ENCODE results near the gene MSH6. TPM values are rescaled to one million over a fixed set of nuclear protein-coding genes. Genes with fewer than 3 reads are reported as not detected.
A peak's percentile ranks its signal among the peaks of the same experiment; 100 is the strongest.

The MSH6 gene
- polyA plus RNA-seq, 1 donor (not counting 4 experiments of a cell fraction or from before 2014, with no cell fraction given) = 35.4 TPM

DNA sequence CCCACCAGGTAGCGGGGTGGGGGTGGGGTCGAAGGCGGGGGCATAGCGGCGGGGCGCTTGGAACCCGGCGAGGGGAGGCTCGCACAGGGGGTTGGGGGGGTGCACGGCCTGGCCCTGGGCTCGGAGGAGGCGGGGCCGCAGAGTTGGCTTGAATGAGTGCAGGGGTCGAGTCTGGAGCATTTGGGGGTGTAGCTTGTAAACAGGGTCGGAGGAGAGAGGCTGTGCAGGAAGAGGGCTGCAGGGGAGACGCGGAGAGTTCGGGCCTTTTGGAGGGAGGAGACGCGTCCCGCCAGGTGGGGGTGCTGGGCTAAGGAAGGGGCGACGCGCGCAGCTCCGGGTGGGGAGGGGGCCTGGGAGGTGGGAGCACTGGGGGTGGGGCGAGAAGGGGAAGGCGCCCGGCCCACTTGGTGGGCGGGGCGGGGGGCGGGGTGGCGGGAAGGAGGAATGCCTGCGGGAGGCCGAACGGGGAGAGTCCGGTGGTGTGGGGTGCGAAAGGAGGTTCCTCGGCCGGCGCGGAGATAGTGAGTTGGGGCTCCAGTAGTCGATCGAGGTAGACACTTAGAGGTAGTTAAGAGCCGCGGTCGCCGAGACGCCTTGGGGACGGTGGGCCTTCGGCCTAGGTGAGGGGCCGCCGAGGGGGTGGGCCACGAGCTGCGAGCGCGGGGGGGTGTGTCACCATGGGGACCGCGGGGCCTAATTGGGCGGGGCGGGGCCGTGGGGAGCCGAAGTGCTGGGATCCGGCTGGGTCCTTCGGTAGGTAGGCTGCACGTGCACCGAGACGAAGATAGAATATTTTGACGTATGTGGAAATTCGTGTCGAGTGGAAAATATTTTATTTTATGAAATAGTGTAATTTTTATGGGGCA is 774 bp downstream of the MSH6 start:
- Histone ChIP-seq H4K20me1 (ENCODE audit: control insufficient read depth, extremely low read depth, insufficient read depth, low read length) (no peaks in the 10 kb centered on the region), H3K36me3 (ENCODE audit: control insufficient read depth in 2 of 2, extremely low read depth in 1 of 2, insufficient read depth in 2 of 2, low read length in 2 of 2) (peaks cover 0 to 3% of the 10 kb centered on the region in 2 experiments), H3K9ac (ENCODE audit: control insufficient read depth, extremely low read depth, insufficient read depth, low read length) (peak overlapping the region; percentile 84), H3K27ac (ENCODE audit: control insufficient read depth, insufficient read depth, low read length) (peak overlapping the region; percentile 76), H3K4me2 (ENCODE audit: control insufficient read depth, extremely low read depth, insufficient read depth, low read depth, low read length) (peak overlapping the region; percentile 92), H3K9me1 (ENCODE audit: control insufficient read depth, extremely low read depth, insufficient read depth, low read length) (no peaks in the 10 kb centered on the region), H3K4me3 (ENCODE audit: control insufficient read depth in 2 of 3, extremely low read depth in 1 of 3, insufficient read depth in 2 of 3, low read depth in 1 of 3, low read length in 3 of 3) (peak overlapping the region; percentile 64 to 82 (median 82)), H3K79me2 (ENCODE audit: control insufficient read depth, insufficient read depth, low read length) (peaks cover 41% of the 10 kb centered on the region), H3K27me3 (ENCODE audit: control insufficient read depth, extremely low read depth, insufficient read depth, low read length) (no peaks in the 10 kb centered on the region), H2AFZ (ENCODE audit: control insufficient read depth, low read length) (peak overlapping the region; percentile 66), H3K4me1 (ENCODE audit: control insufficient read depth, extremely low read depth, insufficient read depth, low read length) (peaks cover 3% of the 10 kb centered on the region), H3K9me3 (ENCODE audit: control insufficient read depth, low read depth, low read length) (no peaks in the 10 kb centered on the region)
- FAIRE-seq (no peak), DNase-seq (ENCODE audit: low read depth, low spot score) (no peak)
- dilution Hi-C loops (cut with MboI; ENCODE audit: extremely low pct_ligation_motif_present, low sequenced_read_pairs) = no loop called here
- TF ChIP-seq, protein P1, sequence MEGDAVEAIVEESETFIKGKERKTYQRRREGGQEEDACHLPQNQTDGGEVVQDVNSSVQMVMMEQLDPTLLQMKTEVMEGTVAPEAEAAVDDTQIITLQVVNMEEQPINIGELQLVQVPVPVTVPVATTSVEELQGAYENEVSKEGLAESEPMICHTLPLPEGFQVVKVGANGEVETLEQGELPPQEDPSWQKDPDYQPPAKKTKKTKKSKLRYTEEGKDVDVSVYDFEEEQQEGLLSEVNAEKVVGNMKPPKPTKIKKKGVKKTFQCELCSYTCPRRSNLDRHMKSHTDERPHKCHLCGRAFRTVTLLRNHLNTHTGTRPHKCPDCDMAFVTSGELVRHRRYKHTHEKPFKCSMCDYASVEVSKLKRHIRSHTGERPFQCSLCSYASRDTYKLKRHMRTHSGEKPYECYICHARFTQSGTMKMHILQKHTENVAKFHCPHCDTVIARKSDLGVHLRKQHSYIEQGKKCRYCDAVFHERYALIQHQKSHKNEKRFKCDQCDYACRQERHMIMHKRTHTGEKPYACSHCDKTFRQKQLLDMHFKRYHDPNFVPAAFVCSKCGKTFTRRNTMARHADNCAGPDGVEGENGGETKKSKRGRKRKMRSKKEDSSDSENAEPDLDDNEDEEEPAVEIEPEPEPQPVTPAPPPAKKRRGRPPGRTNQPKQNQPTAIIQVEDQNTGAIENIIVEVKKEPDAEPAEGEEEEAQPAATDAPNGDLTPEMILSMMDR (optimal IDR thresholded peaks at IDR 0.05 in 1 of 3, IDR thresholded peaks at IDR 0.05 in 1 of 3, conservative IDR thresholded peaks at IDR 0.05 in 1 of 3; ENCODE audit: extremely low read depth in 1 of 3, insufficient read depth in 2 of 3, low read length in 3 of 3) = no peak
- TF ChIP-seq EZH2 (IDR thresholded peaks at IDR 0.05; ENCODE audit: low read length) = no peak

GRCh38 chr2:47784352-47784851 is 1.5 kb downstream of the MSH6 start:
- Histone ChIP-seq H3K4me3 (ENCODE audit: control insufficient read depth in 2 of 3, extremely low read depth in 1 of 3, insufficient read depth in 2 of 3, low read depth in 1 of 3, low read length in 3 of 3) (peak overlapping the region; percentile 64 to 82 (median 71)), H3K9me3 (ENCODE audit: control insufficient read depth, low read depth, low read length) (no peaks in the 10 kb centered on the region), H3K36me3 (ENCODE audit: control insufficient read depth in 2 of 2, extremely low read depth in 1 of 2, insufficient read depth in 2 of 2, low read length in 2 of 2) (peaks cover 0 to 3% of the 10 kb centered on the region in 2 experiments), H3K27ac (ENCODE audit: control insufficient read depth, insufficient read depth, low read length) (peak overlapping the region; percentile 49), H3K27me3 (ENCODE audit: control insufficient read depth, extremely low read depth, insufficient read depth, low read length) (no peaks in the 10 kb centered on the region), H3K79me2 (ENCODE audit: control insufficient read depth, insufficient read depth, low read length) (peaks cover 48% of the 10 kb centered on the region), H4K20me1 (ENCODE audit: control insufficient read depth, extremely low read depth, insufficient read depth, low read length) (no peaks in the 10 kb centered on the region), H3K9ac (ENCODE audit: control insufficient read depth, extremely low read depth, insufficient read depth, low read length) (peak overlapping the region; percentile 52), H3K4me1 (ENCODE audit: control insufficient read depth, extremely low read depth, insufficient read depth, low read length) (peaks cover 3% of the 10 kb centered on the region), H2AFZ (ENCODE audit: control insufficient read depth, low read length) (no peak overlapping the region), H3K9me1 (ENCODE audit: control insufficient read depth, extremely low read depth, insufficient read depth, low read length) (no peaks in the 10 kb centered on the region), H3K4me2 (ENCODE audit: control insufficient read depth, extremely low read depth, insufficient read depth, low read depth, low read length) (peak overlapping the region; percentile 84)
- TF ChIP-seq EZH2 (IDR thresholded peaks at IDR 0.05; ENCODE audit: low read length) = no peak
- TF ChIP-seq, protein P1 (optimal IDR thresholded peaks at IDR 0.05 in 1 of 3, IDR thresholded peaks at IDR 0.05 in 1 of 3, conservative IDR thresholded peaks at IDR 0.05 in 1 of 3; ENCODE audit: extremely low read depth in 1 of 3, insufficient read depth in 2 of 3, low read length in 3 of 3) = no peak
- DNase-seq (ENCODE audit: low read depth, low spot score) (no peak), FAIRE-seq (no peak)
- dilution Hi-C loops (cut with MboI; ENCODE audit: extremely low pct_ligation_motif_present, low sequenced_read_pairs) = no loop called here
